A549 (cell line): ENCODE measurements around the gene BCL2L12.

Experiments
- BHLHE40 ChIP-seq: IDR thresholded peaks from 2 replicates; pipeline ENCODE4 v1.6.1; 2012; ENCODE audit warnings: low read depth, low read length, inconsistent platforms
- CHD2 ChIP-seq: fragments of 150-350 bp; IDR thresholded peaks from 2 replicates; pipeline ENCODE4 v1.6.1; 2014; ENCODE audit warnings: low read length; ENCODE audit not compliant: partially characterized antibody
- CTCF ChIP-seq: fragments of >200 bp; sonication (Bioruptor Twin); formaldehyde crosslinking; IDR thresholded peaks from 3 replicates; pipeline ENCODE4 v1.5.1; 2016
- ELK1 ChIP-seq: fragments of 150-350 bp; IDR thresholded peaks from 2 replicates; pipeline ENCODE4 v1.6.1; 2014; ENCODE audit warnings: low read depth, mild to moderate bottlenecking, low read length
- KDM1A ChIP-seq: fragments of 200-600 bp; sonication (generic); IDR thresholded peaks from 2 replicates; pipeline ENCODE4 v1.6.1; 2016; ENCODE audit warnings: low read depth, mild to moderate bottlenecking
- MAFK ChIP-seq: fragments of 450-650 bp; IDR thresholded peaks from 2 replicates; pipeline ENCODE4 v1.6.1; 2014; ENCODE audit not compliant: partially characterized antibody
- POLR2A ChIP-seq: IDR thresholded peaks from 2 replicates; pipeline ENCODE4 v1.6.1; 2012; ENCODE audit warnings: mild to moderate bottlenecking, low read length
- RCOR1 ChIP-seq: fragments of 150-350 bp; IDR thresholded peaks from 2 replicates; pipeline ENCODE4 v1.6.1; 2014; ENCODE audit warnings: antibody characterized with exemption, low read length, low read depth
- SMC3 ChIP-seq: fragments of >200 bp; sonication (Bioruptor Twin); formaldehyde crosslinking; IDR thresholded peaks from 3 replicates; pipeline ENCODE4 v1.6.1; 2018; ENCODE audit warnings: inconsistent platforms
- TP53 ChIP-seq: fragments of 250-450 bp; sonication (Bioruptor Pico); IDR thresholded peaks from 2 replicates; pipeline ENCODE4 v1.5.0; 2021; ENCODE audit warnings: mild to moderate bottlenecking, moderate library complexity

GRCh38 chr19:49676136-49676783, 10.5 kb downstream of the BCL2L12 start:
- no peak for TF ChIP-seq CTCF
- TF ChIP-seq RCOR1: peak; percentile 58; the same call in 1 of the 2 replicates
- no peak for TF ChIP-seq CHD2
- no peak for TF ChIP-seq SMC3
- TF ChIP-seq BHLHE40: peak; percentile 92
- peak; percentile 76 for TF ChIP-seq MAFK
- peak; percentile 69 for TF ChIP-seq POLR2A
- peak; percentile 97 for TF ChIP-seq KDM1A
- no peak for TF ChIP-seq ELK1
- TF ChIP-seq TP53 (CRISPR knock-in tag): peak; percentile 69; the same call in 1 of the 2 replicates
